K562 (cell line): ENCODE results near the gene TGFB2. TPM values are rescaled to one million over a fixed set of nuclear protein-coding genes. Genes with fewer than 3 reads are reported as not detected.

Source experiments
- ARID4B ChIP-seq: sonication (generic); formaldehyde crosslinking; IDR thresholded peaks from 2 replicates; pipeline ENCODE4 v1.8.0; 2022; ENCODE audit warnings: mild to moderate bottlenecking, missing genetic modification reagents
- CCAR2 ChIP-seq: fragments of 200-400 bp; formaldehyde crosslinking; IDR thresholded peaks from 2 replicates; pipeline ENCODE4 v1.6.1; 2017; ENCODE audit warnings: mild to moderate bottlenecking, low read depth, low read length
- HSF4 ChIP-seq: fragments of 250-450 bp; sonication (Bioruptor Pico); IDR thresholded peaks from 2 replicates; pipeline ENCODE4 v2.1.2; 2022; ENCODE audit warnings: mild to moderate bottlenecking, moderate library complexity, borderline replicate concordance
- PREB ChIP-seq: sonication (generic); formaldehyde crosslinking; IDR thresholded peaks from 2 replicates; pipeline ENCODE4 v1.8.1; 2023; ENCODE audit warnings: mild to moderate bottlenecking, missing genetic modification reagents
- SLC30A9 ChIP-seq: fragments of 250-450 bp; sonication (Bioruptor Pico); IDR thresholded peaks from 2 replicates; pipeline ENCODE4 v1.8.0; 2022; ENCODE audit warnings: mild to moderate bottlenecking, moderate library complexity
- XRCC3 ChIP-seq: fragments of 450-650 bp; IDR thresholded peaks from 2 replicates; pipeline ENCODE4 v1.6.1; 2017; ENCODE audit warnings: mild to moderate bottlenecking, moderate library complexity
- ZNF124 ChIP-seq: sonication (generic); formaldehyde crosslinking; IDR thresholded peaks from 2 replicates; pipeline ENCODE4 v1.8.1; 2022; ENCODE audit warnings: missing genetic modification reagents
- polyA plus RNA-seq, 8 experiments: library from polyadenylated mRNA; depleted of rRNA in 4 of 8; stranded (reverse) in 5 of 8; unstranded in 3 of 8; fragments of >200 nt; fragmentation: Nextera tagmentation in 2 of 8; fragmentation: Illumina TruSeq in 1 of 8; extraction: Ambion mirVana in 2 of 8; extraction: Trizol in 1 of 8; gene quantifications; 2 replicates each; pipeline versions ENCODE4 v1.2.1 to v1.2.3, GENCODE V29; 2011 to 2014; ENCODE audit warnings: inconsistent platforms in 1 of 8, missing spikeins in 1 of 8
- total RNA-seq, 7 experiments: library from RNA; depleted of rRNA in 6 of 7; stranded (reverse); fragments of >200 nt in 6 of 7; fragmentation: Illumina TruSeq in 2 of 7; extraction: Trizol in 2 of 7; gene quantifications; 2 replicates each; pipeline versions ENCODE4 v1.2.1 to v1.2.3, GENCODE V29; 2011 to 2021; ENCODE audit warnings: low replicate concordance in 1 of 7
- TF ChIP-seq, protein P1 (sequence below): fragments of 200-600 bp; sonication (generic); IDR thresholded peaks from one replicate; pipeline ENCODE4 v1.6.1; 2012; ENCODE audit warnings: mild to moderate bottlenecking, low read depth, low read length, inconsistent platforms
- TF ChIP-seq, protein P2 (sequence below): sonication (generic); formaldehyde crosslinking; IDR thresholded peaks from 2 replicates; pipeline ENCODE4 v1.9.0; 2022; ENCODE audit warnings: mild to moderate bottlenecking, missing genetic modification reagents

Gene TGFB2
- total and polyA plus RNA-seq, 9 of the 15 experiments (the other 6 are each of a cell fraction or from before 2014, with no cell fraction given) = 0.03 to 0.41 (median 0.11) TPM; not detected in 3

DNA sequence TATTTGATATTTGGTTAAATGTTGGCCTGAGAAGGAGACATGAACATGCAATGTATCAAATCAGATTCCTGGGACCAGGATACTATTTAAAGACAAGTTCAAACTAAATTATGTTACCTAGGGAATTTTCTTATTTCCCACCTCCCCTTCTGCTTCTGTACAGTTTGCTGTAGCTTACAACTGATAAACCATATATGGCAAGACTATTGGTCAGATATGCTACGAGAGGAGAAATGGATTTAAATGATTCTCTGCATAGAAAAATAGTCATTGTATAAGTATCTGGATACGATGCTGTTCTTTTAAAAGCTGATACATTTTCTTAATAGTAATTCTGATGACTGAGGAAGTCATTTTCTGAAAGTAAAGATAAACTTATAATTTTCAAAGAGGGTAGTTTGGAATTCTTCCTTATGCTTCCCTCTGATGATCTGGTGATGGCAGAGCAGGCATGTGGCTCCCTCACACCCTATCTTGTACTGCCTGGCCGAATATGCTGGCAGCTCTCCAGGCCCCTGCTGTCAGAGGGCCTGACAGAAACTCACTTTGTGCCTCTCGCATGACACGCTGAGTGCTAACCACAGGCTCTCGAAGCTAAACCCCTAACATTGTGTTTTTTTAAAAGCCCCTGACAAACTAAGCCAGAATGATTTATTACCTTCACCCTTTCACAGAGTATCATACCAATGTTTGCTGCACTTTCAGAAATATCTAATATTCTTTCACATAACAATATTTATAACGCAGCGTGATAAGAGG lies 40.7 kb upstream of the TGFB2 start (continued):
- TF ChIP-seq, protein P1, sequence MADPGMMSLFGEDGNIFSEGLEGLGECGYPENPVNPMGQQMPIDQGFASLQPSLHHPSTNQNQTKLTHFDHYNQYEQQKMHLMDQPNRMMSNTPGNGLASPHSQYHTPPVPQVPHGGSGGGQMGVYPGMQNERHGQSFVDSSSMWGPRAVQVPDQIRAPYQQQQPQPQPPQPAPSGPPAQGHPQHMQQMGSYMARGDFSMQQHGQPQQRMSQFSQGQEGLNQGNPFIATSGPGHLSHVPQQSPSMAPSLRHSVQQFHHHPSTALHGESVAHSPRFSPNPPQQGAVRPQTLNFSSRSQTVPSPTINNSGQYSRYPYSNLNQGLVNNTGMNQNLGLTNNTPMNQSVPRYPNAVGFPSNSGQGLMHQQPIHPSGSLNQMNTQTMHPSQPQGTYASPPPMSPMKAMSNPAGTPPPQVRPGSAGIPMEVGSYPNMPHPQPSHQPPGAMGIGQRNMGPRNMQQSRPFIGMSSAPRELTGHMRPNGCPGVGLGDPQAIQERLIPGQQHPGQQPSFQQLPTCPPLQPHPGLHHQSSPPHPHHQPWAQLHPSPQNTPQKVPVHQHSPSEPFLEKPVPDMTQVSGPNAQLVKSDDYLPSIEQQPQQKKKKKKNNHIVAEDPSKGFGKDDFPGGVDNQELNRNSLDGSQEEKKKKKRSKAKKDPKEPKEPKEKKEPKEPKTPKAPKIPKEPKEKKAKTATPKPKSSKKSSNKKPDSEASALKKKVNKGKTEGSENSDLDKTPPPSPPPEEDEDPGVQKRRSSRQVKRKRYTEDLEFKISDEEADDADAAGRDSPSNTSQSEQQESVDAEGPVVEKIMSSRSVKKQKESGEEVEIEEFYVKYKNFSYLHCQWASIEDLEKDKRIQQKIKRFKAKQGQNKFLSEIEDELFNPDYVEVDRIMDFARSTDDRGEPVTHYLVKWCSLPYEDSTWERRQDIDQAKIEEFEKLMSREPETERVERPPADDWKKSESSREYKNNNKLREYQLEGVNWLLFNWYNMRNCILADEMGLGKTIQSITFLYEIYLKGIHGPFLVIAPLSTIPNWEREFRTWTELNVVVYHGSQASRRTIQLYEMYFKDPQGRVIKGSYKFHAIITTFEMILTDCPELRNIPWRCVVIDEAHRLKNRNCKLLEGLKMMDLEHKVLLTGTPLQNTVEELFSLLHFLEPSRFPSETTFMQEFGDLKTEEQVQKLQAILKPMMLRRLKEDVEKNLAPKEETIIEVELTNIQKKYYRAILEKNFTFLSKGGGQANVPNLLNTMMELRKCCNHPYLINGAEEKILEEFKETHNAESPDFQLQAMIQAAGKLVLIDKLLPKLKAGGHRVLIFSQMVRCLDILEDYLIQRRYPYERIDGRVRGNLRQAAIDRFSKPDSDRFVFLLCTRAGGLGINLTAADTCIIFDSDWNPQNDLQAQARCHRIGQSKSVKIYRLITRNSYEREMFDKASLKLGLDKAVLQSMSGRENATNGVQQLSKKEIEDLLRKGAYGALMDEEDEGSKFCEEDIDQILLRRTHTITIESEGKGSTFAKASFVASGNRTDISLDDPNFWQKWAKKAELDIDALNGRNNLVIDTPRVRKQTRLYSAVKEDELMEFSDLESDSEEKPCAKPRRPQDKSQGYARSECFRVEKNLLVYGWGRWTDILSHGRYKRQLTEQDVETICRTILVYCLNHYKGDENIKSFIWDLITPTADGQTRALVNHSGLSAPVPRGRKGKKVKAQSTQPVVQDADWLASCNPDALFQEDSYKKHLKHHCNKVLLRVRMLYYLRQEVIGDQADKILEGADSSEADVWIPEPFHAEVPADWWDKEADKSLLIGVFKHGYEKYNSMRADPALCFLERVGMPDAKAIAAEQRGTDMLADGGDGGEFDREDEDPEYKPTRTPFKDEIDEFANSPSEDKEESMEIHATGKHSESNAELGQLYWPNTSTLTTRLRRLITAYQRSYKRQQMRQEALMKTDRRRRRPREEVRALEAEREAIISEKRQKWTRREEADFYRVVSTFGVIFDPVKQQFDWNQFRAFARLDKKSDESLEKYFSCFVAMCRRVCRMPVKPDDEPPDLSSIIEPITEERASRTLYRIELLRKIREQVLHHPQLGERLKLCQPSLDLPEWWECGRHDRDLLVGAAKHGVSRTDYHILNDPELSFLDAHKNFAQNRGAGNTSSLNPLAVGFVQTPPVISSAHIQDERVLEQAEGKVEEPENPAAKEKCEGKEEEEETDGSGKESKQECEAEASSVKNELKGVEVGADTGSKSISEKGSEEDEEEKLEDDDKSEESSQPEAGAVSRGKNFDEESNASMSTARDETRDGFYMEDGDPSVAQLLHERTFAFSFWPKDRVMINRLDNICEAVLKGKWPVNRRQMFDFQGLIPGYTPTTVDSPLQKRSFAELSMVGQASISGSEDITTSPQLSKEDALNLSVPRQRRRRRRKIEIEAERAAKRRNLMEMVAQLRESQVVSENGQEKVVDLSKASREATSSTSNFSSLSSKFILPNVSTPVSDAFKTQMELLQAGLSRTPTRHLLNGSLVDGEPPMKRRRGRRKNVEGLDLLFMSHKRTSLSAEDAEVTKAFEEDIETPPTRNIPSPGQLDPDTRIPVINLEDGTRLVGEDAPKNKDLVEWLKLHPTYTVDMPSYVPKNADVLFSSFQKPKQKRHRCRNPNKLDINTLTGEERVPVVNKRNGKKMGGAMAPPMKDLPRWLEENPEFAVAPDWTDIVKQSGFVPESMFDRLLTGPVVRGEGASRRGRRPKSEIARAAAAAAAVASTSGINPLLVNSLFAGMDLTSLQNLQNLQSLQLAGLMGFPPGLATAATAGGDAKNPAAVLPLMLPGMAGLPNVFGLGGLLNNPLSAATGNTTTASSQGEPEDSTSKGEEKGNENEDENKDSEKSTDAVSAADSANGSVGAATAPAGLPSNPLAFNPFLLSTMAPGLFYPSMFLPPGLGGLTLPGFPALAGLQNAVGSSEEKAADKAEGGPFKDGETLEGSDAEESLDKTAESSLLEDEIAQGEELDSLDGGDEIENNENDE = no peak
- TF ChIP-seq SLC30A9 (CRISPR knock-in tag) (no peak), ZNF124 (no peak), CCAR2 (no peak), PREB (CRISPR knock-in tag) (no peak), ARID4B (CRISPR knock-in tag) (no peak), HSF4 (CRISPR knock-in tag) (no peak), XRCC3 (no peak)
- TF ChIP-seq, protein P2, sequence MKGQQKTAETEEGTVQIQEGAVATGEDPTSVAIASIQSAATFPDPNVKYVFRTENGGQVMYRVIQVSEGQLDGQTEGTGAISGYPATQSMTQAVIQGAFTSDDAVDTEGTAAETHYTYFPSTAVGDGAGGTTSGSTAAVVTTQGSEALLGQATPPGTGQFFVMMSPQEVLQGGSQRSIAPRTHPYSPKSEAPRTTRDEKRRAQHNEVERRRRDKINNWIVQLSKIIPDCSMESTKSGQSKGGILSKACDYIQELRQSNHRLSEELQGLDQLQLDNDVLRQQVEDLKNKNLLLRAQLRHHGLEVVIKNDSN (CRISPR knock-in tag) = no peak
